HEK293T (cell line): ENCODE data around the gene HTR3B.

Experiments
- ARNT ChIP-seq: fragments of 450-650 bp; IDR thresholded peaks from 2 replicates; pipeline ENCODE4 v1.6.1; 2017; ENCODE audit warnings: mild to moderate bottlenecking
- ELF4 ChIP-seq: fragments of 450-650 bp; IDR thresholded peaks from 2 replicates; pipeline ENCODE4 v1.6.1; 2017; ENCODE audit warnings: antibody characterized with exemption
- FOXM1 ChIP-seq: fragments of 450-650 bp; IDR thresholded peaks from 2 replicates; pipeline ENCODE4 v1.6.1; 2017; ENCODE audit warnings: mild to moderate bottlenecking, borderline replicate concordance
- HDGF ChIP-seq: fragments of 450-650 bp; IDR thresholded peaks from 2 replicates; pipeline ENCODE4 v1.6.1; 2017; ENCODE audit warnings: antibody characterized with exemption, borderline replicate concordance
- LEF1 ChIP-seq: fragments of 450-650 bp; IDR thresholded peaks from 2 replicates; pipeline ENCODE4 v1.6.1; 2017; ENCODE audit warnings: mild to moderate bottlenecking, borderline replicate concordance
- NFRKB ChIP-seq: fragments of 450-650 bp; IDR thresholded peaks from 2 replicates; pipeline ENCODE4 v1.6.1; 2016; ENCODE audit warnings: mild to moderate bottlenecking, moderate library complexity
- SP1 ChIP-seq: fragments of 450-650 bp; IDR thresholded peaks from 2 replicates; pipeline ENCODE4 v1.6.1; 2017
- SUZ12 ChIP-seq: fragments of 450-650 bp; IDR thresholded peaks from 2 replicates; pipeline ENCODE4 v1.6.1; 2016; ENCODE audit warnings: mild to moderate bottlenecking
- TARDBP ChIP-seq: fragments of 450-650 bp; IDR thresholded peaks from 2 replicates; pipeline ENCODE4 v1.6.1; 2016
- ZNF384 ChIP-seq: fragments of 450-650 bp; IDR thresholded peaks from 2 replicates; pipeline ENCODE4 v1.6.1; 2016

DNA sequence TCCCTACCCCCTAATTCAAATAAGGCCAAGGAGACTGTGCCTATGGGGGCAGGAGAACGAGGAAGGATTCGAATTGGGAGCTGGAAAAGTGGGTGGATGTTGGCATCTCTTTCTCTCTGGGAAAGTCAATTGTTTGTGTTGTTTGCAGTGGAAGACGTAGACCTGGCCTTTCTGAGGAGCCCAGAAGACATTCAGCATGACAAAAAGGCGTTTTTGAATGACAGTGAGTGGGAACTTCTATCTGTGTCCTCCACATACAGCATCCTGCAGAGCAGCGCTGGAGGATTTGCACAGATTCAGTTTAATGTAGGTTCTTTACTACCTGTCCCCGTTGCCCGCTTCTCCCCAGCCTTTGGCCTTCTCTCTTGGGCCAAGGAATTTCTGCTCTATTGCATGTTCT lies 28.2 kb downstream of the HTR3B start:
- TF ChIP-seq SUZ12, result no peak
- TF ChIP-seq SP1, result no peak
- TF ChIP-seq ZNF384, result no peak
- TF ChIP-seq HDGF, result no peak
- no peak for TF ChIP-seq NFRKB
- TF ChIP-seq FOXM1, result no peak
- TF ChIP-seq LEF1, result no peak
- no peak for TF ChIP-seq ARNT
- TF ChIP-seq TARDBP, result no peak
- TF ChIP-seq ELF4, result no peak
